Nephron (organoid): Measurements from ENCODE around the gene EFNA3.

ENCODE experiments used
- H3K27ac Mint-ChIP-seq, 3 experiments: 2 replicates each; pipeline ENCODE4 v1.8.0; 2020; ENCODE audit warnings: mixed read lengths in 3 of 3, mild to moderate bottlenecking in 2 of 3, moderate library complexity in 1 of 3
- H3K27me3 Mint-ChIP-seq: 2 replicates; pipeline ENCODE4 v1.8.0; 2021; ENCODE audit warnings: low read depth, mild to moderate bottlenecking, moderate library complexity, mixed read lengths
- H3K36me3 Mint-ChIP-seq: 2 replicates; pipeline ENCODE4 v1.8.0; 2020; ENCODE audit warnings: low read depth, mixed read lengths
- H3K4me1 Mint-ChIP-seq: 2 replicates; pipeline ENCODE4 v1.8.0; 2020; ENCODE audit warnings: mixed read lengths
- H3K4me3 Mint-ChIP-seq, 3 experiments: 2 replicates each; pipeline ENCODE4 v1.8.0; 2020; ENCODE audit warnings: mild to moderate bottlenecking in 3 of 3, mixed read lengths in 3 of 3, moderate library complexity in 2 of 3
- H3K9me3 Mint-ChIP-seq: 2 replicates; pipeline ENCODE4 v1.8.0; 2020; ENCODE audit warnings: mixed read lengths
- CTCF ChIP-seq, 3 experiments: fragments of 200-600 bp; sonication (generic); IDR thresholded peaks; one replicate each; pipeline ENCODE4 v1.5.0; 2021; ENCODE audit warnings: antibody characterized with exemption in 3 of 3; ENCODE audit not compliant: unreplicated experiment in 3 of 3

Gene EFNA3

GRCh38 chr1:155082301-155083051 lies 3.8 kb downstream of the EFNA3 start:
- peaks cover 3% of the 10 kb centered on the region for H3K36me3 Mint-ChIP-seq
- no peaks in the 10 kb centered on the region for H3K9me3 Mint-ChIP-seq
- TF ChIP-seq CTCF (IDR thresholded peaks at IDR 0.05; ENCODE audit: unreplicated experiment in 3 of 3): no peak
- H3K4me1 Mint-ChIP-seq: peaks cover 38% of the 10 kb centered on the region
- no peak overlapping the region for H3K27ac Mint-ChIP-seq
- peak overlapping the region; percentile 40 to 74 (median 72) for H3K4me3 Mint-ChIP-seq
- H3K27me3 Mint-ChIP-seq: peaks cover 61% of the 10 kb centered on the region

- Mint-ChIP-seq H3K36me3 (peaks cover 7% of the 10 kb centered on the region), H3K27ac (no peak overlapping the region), H3K9me3 (no peaks in the 10 kb centered on the region), H3K4me1 (peaks cover 43% of the 10 kb centered on the region), H3K27me3 (peaks cover 55% of the 10 kb centered on the region), H3K4me3 (peak overlapping the region; percentile 40 to 74 (median 49))
- TF ChIP-seq CTCF (IDR thresholded peaks at IDR 0.05; ENCODE audit: unreplicated experiment in 3 of 3): no peak
These were observed 4.5 kb downstream of the EFNA3 start for GRCh38 chr1:155083052-155083541.

GRCh38 chr1:155083865-155084721 lies 5.5 kb downstream of the EFNA3 start:
- Mint-ChIP-seq H3K27me3 (peaks cover 49% of the 10 kb centered on the region), H3K9me3 (no peaks in the 10 kb centered on the region), H3K4me1 (peaks cover 43% of the 10 kb centered on the region), H3K4me3 (peak overlapping the region; percentile 88 to 95 (median 90)), H3K36me3 (peaks cover 7% of the 10 kb centered on the region), H3K27ac (peak overlapping the region; percentile 50 to 94 (median 86))
- no peak for TF ChIP-seq CTCF (IDR thresholded peaks at IDR 0.05; ENCODE audit: unreplicated experiment in 3 of 3)

- Mint-ChIP-seq H3K4me1 (peaks cover 37% of the 10 kb centered on the region), H3K27ac (peak overlapping the region; percentile 50 to 94 (median 86)), H3K4me3 (peak overlapping the region; percentile 88 to 95 (median 90)), H3K36me3 (peaks cover 7% of the 10 kb centered on the region), H3K9me3 (no peaks in the 10 kb centered on the region), H3K27me3 (peaks cover 40% of the 10 kb centered on the region)
- TF ChIP-seq CTCF (IDR thresholded peaks at IDR 0.05; ENCODE audit: unreplicated experiment in 3 of 3): peak; percentile 92 to 97 (median 94)
These were observed 6.3 kb downstream of the EFNA3 start for GRCh38 chr1:155084722-155085503.

- H3K27ac Mint-ChIP-seq: peak overlapping the region; percentile 50 to 94 (median 86)
- peaks cover 39% of the 10 kb centered on the region for H3K27me3 Mint-ChIP-seq
- peak overlapping the region; percentile 88 to 95 (median 90) for H3K4me3 Mint-ChIP-seq
- H3K4me1 Mint-ChIP-seq: peaks cover 37% of the 10 kb centered on the region
- H3K9me3 Mint-ChIP-seq: no peaks in the 10 kb centered on the region
- TF ChIP-seq CTCF (IDR thresholded peaks at IDR 0.05; ENCODE audit: unreplicated experiment in 3 of 3): no peak
- H3K36me3 Mint-ChIP-seq: peaks cover 7% of the 10 kb centered on the region
These were observed 7.0 kb downstream of the EFNA3 start for GRCh38 chr1:155085504-155086127.
